Retinal pigment epithelial cell (primary cell): ENCODE measurements around the gene MN1.

Source experiments
- DNase-seq: peaks from one replicate; pipeline ENCODE4 v3.0.0-alpha.2; 2010; ENCODE audit warnings: low read depth
- H3K4me3 ChIP-seq: 2 replicates; pipeline ENCODE4 v1.5.1; 2011; ENCODE audit warnings: mild to moderate bottlenecking, low read length, control low read depth, moderate library complexity
- CTCF ChIP-seq: conservative IDR thresholded peaks from 2 replicates; pipeline ENCODE4 v1.5.1; 2011; ENCODE audit warnings: low read depth, low read length, control low read depth, inconsistent platforms

MN1 gene

GRCh38 chr22:27723708-27724107 is 77.8 kb downstream of the MN1 start:
- DNase-seq, result no peak
- H3K4me3 ChIP-seq, result no peak overlapping the region
- no peak for TF ChIP-seq CTCF

- H3K4me3 ChIP-seq, result no peak overlapping the region
- no peak for DNase-seq
- TF ChIP-seq CTCF, result peak; percentile 34
Measured at GRCh38 chr22:27723158-27723557, 78.4 kb downstream of the MN1 start.

GRCh38 chr22:27720860-27721259 is 80.7 kb downstream of the MN1 start:
- DNase-seq, result no peak
- H3K4me3 ChIP-seq, result no peak overlapping the region
- no peak for TF ChIP-seq CTCF

- no peak for DNase-seq
- no peak overlapping the region for H3K4me3 ChIP-seq
- no peak for TF ChIP-seq CTCF
Measured at GRCh38 chr22:27719535-27720227, 81.9 kb downstream of the MN1 start.

- no peak for TF ChIP-seq CTCF
- no peak for DNase-seq
- H3K4me3 ChIP-seq, result no peak overlapping the region
Measured at GRCh38 chr22:27719036-27719347, 82.6 kb downstream of the MN1 start.

GRCh38 chr22:27718186-27719035 is 83.1 kb downstream of the MN1 start:
- TF ChIP-seq CTCF, result no peak
- peak; percentile 69 for DNase-seq
- H3K4me3 ChIP-seq, result no peak overlapping the region

GRCh38 chr22:27717094-27717493 is 84.5 kb downstream of the MN1 start:
- H3K4me3 ChIP-seq, result no peak overlapping the region
- no peak for DNase-seq
- TF ChIP-seq CTCF, result no peak
